Prostate gland (tissue), 2 donors: ENCODE results near the gene DGKG.

Experiments
- POLR2A ChIP-seq: fragments of 450-650 bp; IDR thresholded peaks from one replicate; pipeline ENCODE4 v1.6.1; 2016; ENCODE audit warnings: antibody characterized with exemption, mild to moderate bottlenecking
- TF ChIP-seq, protein P1 (sequence below), 4 experiments: fragments of 200-600 bp in 2 of 4; fragments of 450-650 bp in 2 of 4; sonication (generic) in 2 of 4; IDR thresholded peaks; 1 replicate in 3 of 4; 2 replicates in 1 of 4; pipeline ENCODE4 v1.5.1; 2016 to 2019; ENCODE audit warnings: antibody characterized with exemption in 4 of 4, mild to moderate bottlenecking in 2 of 4, moderate library complexity in 2 of 4

DNA sequence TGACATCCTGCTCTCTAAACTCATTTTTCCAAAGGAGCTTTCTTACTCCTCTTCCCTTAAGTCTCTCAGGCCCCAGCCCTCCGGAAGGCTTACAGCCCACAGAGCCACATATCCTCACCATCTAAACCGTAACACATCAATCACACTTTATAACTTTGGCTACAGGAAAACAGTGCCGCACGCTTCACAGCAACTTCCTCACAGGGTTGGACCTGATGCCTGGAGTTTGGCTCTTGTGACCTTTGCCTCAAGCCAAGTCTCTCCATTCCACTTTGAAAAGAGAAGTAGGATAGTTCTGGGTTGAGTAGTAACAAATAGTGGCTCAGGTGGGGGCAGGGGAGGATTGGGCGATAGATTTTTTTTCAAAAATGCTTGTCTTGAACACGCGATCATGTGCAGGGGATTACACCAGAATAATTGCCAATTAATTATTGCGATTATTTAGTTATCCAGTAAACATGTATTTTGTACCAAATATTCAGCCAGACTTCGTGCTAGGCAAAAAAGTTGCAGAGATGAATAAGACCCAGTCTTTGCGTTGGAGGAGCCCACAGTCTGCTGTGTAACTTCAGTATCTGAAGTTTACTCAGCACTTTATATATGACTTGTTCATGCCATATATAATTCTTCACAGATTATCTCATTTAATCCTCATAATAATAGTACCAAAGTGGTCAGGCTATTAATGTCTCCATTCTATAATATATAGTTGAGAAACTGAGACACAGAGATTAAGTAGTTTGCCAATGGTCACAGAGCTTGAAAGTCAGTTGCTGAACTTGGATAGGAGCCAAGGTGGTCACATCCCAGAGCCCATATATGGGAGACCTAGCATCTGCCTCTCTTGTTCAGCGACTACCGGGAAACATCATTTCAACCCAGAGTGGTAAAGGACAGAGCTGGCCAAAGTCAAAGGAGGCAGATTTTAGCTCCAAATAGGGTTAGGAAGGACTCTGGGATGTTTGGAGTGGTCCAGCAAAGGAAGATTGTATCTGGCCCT lies 250.8 kb downstream of the DGKG start:
- TF ChIP-seq, protein P1, sequence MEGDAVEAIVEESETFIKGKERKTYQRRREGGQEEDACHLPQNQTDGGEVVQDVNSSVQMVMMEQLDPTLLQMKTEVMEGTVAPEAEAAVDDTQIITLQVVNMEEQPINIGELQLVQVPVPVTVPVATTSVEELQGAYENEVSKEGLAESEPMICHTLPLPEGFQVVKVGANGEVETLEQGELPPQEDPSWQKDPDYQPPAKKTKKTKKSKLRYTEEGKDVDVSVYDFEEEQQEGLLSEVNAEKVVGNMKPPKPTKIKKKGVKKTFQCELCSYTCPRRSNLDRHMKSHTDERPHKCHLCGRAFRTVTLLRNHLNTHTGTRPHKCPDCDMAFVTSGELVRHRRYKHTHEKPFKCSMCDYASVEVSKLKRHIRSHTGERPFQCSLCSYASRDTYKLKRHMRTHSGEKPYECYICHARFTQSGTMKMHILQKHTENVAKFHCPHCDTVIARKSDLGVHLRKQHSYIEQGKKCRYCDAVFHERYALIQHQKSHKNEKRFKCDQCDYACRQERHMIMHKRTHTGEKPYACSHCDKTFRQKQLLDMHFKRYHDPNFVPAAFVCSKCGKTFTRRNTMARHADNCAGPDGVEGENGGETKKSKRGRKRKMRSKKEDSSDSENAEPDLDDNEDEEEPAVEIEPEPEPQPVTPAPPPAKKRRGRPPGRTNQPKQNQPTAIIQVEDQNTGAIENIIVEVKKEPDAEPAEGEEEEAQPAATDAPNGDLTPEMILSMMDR (IDR thresholded peaks at IDR 0.05), result no peak
- TF ChIP-seq POLR2A, result no peak
